ENCODE measurements around the gene RAD1. TPM values are rescaled to one million over a fixed set of nuclear protein-coding genes. Genes with fewer than 3 reads are reported as not detected.

The RAD1 gene
- polyA plus RNA-seq, 3 donors: 8.5 to 9.6 (median 9.4) TPM

DNA sequence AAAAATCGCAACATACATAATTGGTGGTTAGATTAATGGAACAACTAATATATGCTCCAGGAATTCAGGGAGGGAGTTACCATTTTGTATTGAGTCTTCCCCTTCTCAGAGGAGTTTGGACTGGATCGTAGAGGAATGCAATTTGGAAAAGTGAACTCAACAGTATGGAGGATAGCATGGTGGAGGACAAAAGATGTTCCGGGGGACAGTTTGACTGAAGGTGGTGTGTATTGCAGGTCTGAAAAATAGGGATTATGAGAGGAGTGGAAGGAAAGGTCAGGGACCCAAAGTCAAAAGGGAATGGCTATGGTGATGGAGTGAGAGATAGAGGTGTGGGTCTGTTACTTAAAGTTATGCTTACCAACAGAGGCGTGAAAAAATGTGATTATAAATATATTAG lies 15.6 kb upstream of the RAD1 start:
- intact Hi-C loops (cut with micrococcal nuclease): loop anchor here in 1 of 2 donors (10.0 kb wide), 1 partner anchor 1486 kb away; the partner anchor contains the start of gene TARS1
- Mint-ChIP-seq H3K4me1 (peaks cover 24% of the 10 kb centered on the region), H3K4me3 (peak overlapping the region; percentile 0 to 98), H3K27me3 (ENCODE audit: low read depth in 3 of 3) (peaks cover 0 to 2% (median 0%) of the 10 kb centered on the region in 3 donors), H3K9me3 (no peaks in the 10 kb centered on the region), H3K36me3 (peaks cover 20 to 25% of the 10 kb centered on the region in 2 donors), H3K27ac (peak overlapping the region in 3 of 7 donors; percentile 10 to 46 (median 33))
- Histone ChIP-seq H3K9ac (ENCODE audit: insufficient read depth, low read length, poor library complexity, severe bottlenecking) (peak overlapping the region; percentile 78), H3K4me2 (replicated peaks; ENCODE audit: extremely low read depth, low read length, poor library complexity, severe bottlenecking) (peak overlapping the region; percentile 73), H4K20me1 (ENCODE audit: insufficient read depth, low read length) (no peaks in the 10 kb centered on the region), H3K4me3 (replicated peaks in 1 of 3; ENCODE audit: low read depth in 2 of 3, low read length in 3 of 3) (peak overlapping the region in 1 of 3 experiments; percentile 85), H3K9me3 (replicated peaks in 1 of 2; ENCODE audit: control insufficient read depth in 1 of 2, insufficient read depth in 1 of 2, low read length in 2 of 2) (no peaks in the 10 kb centered on the region), H2AFZ (ENCODE audit: insufficient read depth, low read depth, low read length, poor library complexity, severe bottlenecking) (peak overlapping the region; percentile 89), H3K4me1 (ENCODE audit: control insufficient read depth in 1 of 2, insufficient read depth in 2 of 2, low read length in 2 of 2) (peaks cover 16 to 21% of the 10 kb centered on the region in 2 donors), H3K27ac (ENCODE audit: low read depth in 1 of 2, low read length in 2 of 2) (no peak overlapping the region), H3K36me3 (replicated peaks in 1 of 2; ENCODE audit: control insufficient read depth in 1 of 2, insufficient read depth in 2 of 2, low read length in 2 of 2) (peaks cover 20 to 34% of the 10 kb centered on the region in 2 donors), H3K79me2 (ENCODE audit: insufficient read depth, low read length) (peaks cover 47% of the 10 kb centered on the region), H3K27me3 (ENCODE audit: control insufficient read depth in 2 of 2, insufficient read depth in 2 of 2, low read length in 2 of 2) (no peaks in the 10 kb centered on the region)
- DNase-seq: no peak
- WGBS (ENCODE audit: insufficient coverage): 100% methylated on average over 2 of the region's 4 CpGs
- TF ChIP-seq, protein P1, sequence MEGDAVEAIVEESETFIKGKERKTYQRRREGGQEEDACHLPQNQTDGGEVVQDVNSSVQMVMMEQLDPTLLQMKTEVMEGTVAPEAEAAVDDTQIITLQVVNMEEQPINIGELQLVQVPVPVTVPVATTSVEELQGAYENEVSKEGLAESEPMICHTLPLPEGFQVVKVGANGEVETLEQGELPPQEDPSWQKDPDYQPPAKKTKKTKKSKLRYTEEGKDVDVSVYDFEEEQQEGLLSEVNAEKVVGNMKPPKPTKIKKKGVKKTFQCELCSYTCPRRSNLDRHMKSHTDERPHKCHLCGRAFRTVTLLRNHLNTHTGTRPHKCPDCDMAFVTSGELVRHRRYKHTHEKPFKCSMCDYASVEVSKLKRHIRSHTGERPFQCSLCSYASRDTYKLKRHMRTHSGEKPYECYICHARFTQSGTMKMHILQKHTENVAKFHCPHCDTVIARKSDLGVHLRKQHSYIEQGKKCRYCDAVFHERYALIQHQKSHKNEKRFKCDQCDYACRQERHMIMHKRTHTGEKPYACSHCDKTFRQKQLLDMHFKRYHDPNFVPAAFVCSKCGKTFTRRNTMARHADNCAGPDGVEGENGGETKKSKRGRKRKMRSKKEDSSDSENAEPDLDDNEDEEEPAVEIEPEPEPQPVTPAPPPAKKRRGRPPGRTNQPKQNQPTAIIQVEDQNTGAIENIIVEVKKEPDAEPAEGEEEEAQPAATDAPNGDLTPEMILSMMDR (IDR thresholded peaks at IDR 0.05): no peak

GRCh38 chr5:34930462-34930844 lies 15.1 kb upstream of the RAD1 start:
- H2AFZ ChIP-seq (ENCODE audit: insufficient read depth, low read depth, low read length, poor library complexity, severe bottlenecking): peak overlapping the region; percentile 89
- Mint-ChIP-seq H3K36me3 (peaks cover 21 to 25% of the 10 kb centered on the region in 2 donors), H3K9me3 (no peaks in the 10 kb centered on the region), H3K4me3 (peak overlapping the region; percentile 96 to 98), H3K27me3 (ENCODE audit: low read depth in 3 of 3) (peaks cover 0 to 2% (median 0%) of the 10 kb centered on the region in 3 donors), H3K27ac (peak overlapping the region; percentile 92 to 98 (median 98)), H3K4me1 (peaks cover 24% of the 10 kb centered on the region)
- no peaks in the 10 kb centered on the region for H3K9me3 ChIP-seq (replicated peaks in 1 of 2; ENCODE audit: control insufficient read depth in 1 of 2, insufficient read depth in 1 of 2, low read length in 2 of 2)
- no peak for DNase-seq
- no peaks in the 10 kb centered on the region for H3K27me3 ChIP-seq (ENCODE audit: control insufficient read depth in 2 of 2, insufficient read depth in 2 of 2, low read length in 2 of 2)
- H3K36me3 ChIP-seq (replicated peaks in 1 of 2; ENCODE audit: control insufficient read depth in 1 of 2, insufficient read depth in 2 of 2, low read length in 2 of 2): peaks cover 20 to 34% of the 10 kb centered on the region in 2 donors
- TF ChIP-seq, protein P1 (IDR thresholded peaks at IDR 0.05): no peak
- no peaks in the 10 kb centered on the region for H4K20me1 ChIP-seq (ENCODE audit: insufficient read depth, low read length)
- peak overlapping the region; percentile 58 to 85 (median 85) for H3K4me3 ChIP-seq (replicated peaks in 1 of 3; ENCODE audit: low read depth in 2 of 3, low read length in 3 of 3)
- H3K4me1 ChIP-seq (ENCODE audit: control insufficient read depth in 1 of 2, insufficient read depth in 2 of 2, low read length in 2 of 2): peaks cover 16 to 21% of the 10 kb centered on the region in 2 donors
- H3K9ac ChIP-seq (ENCODE audit: insufficient read depth, low read length, poor library complexity, severe bottlenecking): peak overlapping the region; percentile 78
- H3K79me2 ChIP-seq (ENCODE audit: insufficient read depth, low read length): peaks cover 47% of the 10 kb centered on the region
- H3K27ac ChIP-seq (ENCODE audit: low read depth in 1 of 2, low read length in 2 of 2): peak overlapping the region; percentile 85 to 88
- intact Hi-C loops (cut with micrococcal nuclease): loop anchor here in 1 of 2 donors (10.0 kb wide), 1 partner anchor 1486 kb away; the partner anchor contains the start of gene TARS1
- WGBS (ENCODE audit: insufficient coverage): 10% methylated on average over 2 of the region's 3 CpGs
- H3K4me2 ChIP-seq (replicated peaks; ENCODE audit: extremely low read depth, low read length, poor library complexity, severe bottlenecking): peak overlapping the region; percentile 73
